ENCODE measurements around the gene TP53AIP1. TPM values are rescaled to one million over a fixed set of nuclear protein-coding genes. Genes with fewer than 3 reads are reported as not detected.

TP53AIP1 gene
- total RNA-seq, 1 experiment from 2014 or later = 0.11 TPM

DNA sequence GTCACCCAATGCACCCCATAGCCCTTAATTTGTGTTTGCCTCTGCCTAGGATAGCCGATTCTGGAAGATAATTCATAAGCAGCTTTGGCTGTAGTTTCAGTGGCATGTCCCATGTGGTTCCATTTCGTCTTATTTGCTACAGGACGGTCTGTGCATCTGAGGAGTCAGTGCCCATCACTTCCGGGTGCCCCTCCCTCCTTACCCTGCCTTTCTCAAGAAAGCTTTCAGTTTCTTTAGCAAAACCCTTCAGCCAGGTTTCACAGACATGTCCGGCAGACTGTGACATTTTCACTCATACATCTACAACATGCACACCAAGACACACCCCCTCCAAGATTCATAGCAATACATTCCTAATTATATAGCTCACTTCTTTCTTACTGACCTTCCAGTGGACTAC is 14.3 kb downstream of the TP53AIP1 start:
- TF ChIP-seq, protein P1, sequence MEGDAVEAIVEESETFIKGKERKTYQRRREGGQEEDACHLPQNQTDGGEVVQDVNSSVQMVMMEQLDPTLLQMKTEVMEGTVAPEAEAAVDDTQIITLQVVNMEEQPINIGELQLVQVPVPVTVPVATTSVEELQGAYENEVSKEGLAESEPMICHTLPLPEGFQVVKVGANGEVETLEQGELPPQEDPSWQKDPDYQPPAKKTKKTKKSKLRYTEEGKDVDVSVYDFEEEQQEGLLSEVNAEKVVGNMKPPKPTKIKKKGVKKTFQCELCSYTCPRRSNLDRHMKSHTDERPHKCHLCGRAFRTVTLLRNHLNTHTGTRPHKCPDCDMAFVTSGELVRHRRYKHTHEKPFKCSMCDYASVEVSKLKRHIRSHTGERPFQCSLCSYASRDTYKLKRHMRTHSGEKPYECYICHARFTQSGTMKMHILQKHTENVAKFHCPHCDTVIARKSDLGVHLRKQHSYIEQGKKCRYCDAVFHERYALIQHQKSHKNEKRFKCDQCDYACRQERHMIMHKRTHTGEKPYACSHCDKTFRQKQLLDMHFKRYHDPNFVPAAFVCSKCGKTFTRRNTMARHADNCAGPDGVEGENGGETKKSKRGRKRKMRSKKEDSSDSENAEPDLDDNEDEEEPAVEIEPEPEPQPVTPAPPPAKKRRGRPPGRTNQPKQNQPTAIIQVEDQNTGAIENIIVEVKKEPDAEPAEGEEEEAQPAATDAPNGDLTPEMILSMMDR (IDR thresholded peaks at IDR 0.05; ENCODE audit: insufficient read depth in 1 of 2, low read depth in 1 of 2, low read length in 1 of 2, severe bottlenecking in 1 of 2, unreplicated experiment in 1 of 2) = no peak
- ChIA-PET CTCF (interaction anchor here (1.5 to 2.0 kb wide), 2 partner anchors 22 to 28 kb away, joined by 5 to 8 read pairs; no protein-coding TSS in a partner anchor), POLR2A (no interaction called here)
- H3K36me3 ChIP-seq (ENCODE audit: control insufficient read depth, insufficient read depth, low read length) = no peaks in the 10 kb centered on the region
- intact Hi-C loops (cut with micrococcal nuclease; ENCODE audit: unreplicated experiment) = no loop called here
- Mint-ChIP-seq H3K36me3 (ENCODE audit: insufficient read depth, unreplicated experiment) (no peaks in the 10 kb centered on the region), H3K27ac (ENCODE audit: unreplicated experiment) (no peak overlapping the region), H3K4me1 (ENCODE audit: low read depth, unreplicated experiment) (no peaks in the 10 kb centered on the region), H3K9me3 (ENCODE audit: unreplicated experiment) (no peaks in the 10 kb centered on the region), H3K4me3 (ENCODE audit: unreplicated experiment) (no peak overlapping the region), H3K27me3 (ENCODE audit: insufficient read depth, unreplicated experiment) (peaks cover 23% of the 10 kb centered on the region)
- no peaks in the 10 kb centered on the region; the same call in 1 of the 2 replicates for H3K27me3 ChIP-seq (replicated peaks; ENCODE audit: control insufficient read depth, insufficient read depth, low read length)
- DNase-seq = no peak
- no TSS peak for BruUV-seq (replicated peaks)
- no peaks in the 10 kb centered on the region for H3K4me1 ChIP-seq
- H3K4me3 ChIP-seq (ENCODE audit: low read depth, low read length) = no peak overlapping the region
- H3K9me3 ChIP-seq = no peaks in the 10 kb centered on the region

DNA sequence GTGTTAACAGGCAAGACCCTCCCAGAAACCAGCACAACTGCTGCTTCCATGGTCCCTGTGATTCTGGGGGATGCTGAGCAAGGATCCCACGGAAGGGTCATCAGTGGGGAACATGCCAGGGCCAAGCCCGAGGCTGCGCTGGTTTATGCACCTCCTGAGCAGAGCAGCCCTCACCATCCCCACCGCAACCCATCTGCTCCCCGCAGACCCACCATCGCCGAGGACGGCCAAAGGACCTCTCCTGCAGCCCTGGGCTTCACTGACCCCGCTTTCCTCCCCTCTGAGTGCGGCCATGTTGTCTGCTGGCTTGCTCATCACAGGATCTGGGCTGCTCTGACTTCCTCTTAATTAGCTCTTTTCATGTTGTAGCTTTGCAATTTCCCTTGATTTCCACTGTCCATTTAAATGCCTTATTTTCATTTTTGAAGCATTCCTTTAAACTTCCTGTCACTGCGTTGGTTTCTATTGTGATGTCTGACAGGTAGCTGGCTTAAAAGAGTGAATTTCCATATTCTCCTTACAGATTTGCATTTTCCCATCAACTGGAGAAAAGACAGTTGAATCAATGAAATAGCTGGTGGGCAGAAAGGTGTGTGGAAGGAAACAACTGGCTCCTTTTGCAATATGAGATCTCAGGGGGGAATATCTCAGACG is 14.9 kb downstream of the TP53AIP1 start:
- Mint-ChIP-seq H3K27me3 (ENCODE audit: insufficient read depth, unreplicated experiment) (peaks cover 23% of the 10 kb centered on the region), H3K27ac (ENCODE audit: unreplicated experiment) (no peak overlapping the region), H3K4me3 (ENCODE audit: unreplicated experiment) (no peak overlapping the region), H3K9me3 (ENCODE audit: unreplicated experiment) (no peaks in the 10 kb centered on the region), H3K4me1 (ENCODE audit: low read depth, unreplicated experiment) (no peaks in the 10 kb centered on the region), H3K36me3 (ENCODE audit: insufficient read depth, unreplicated experiment) (no peaks in the 10 kb centered on the region)
- H3K27me3 ChIP-seq (replicated peaks; ENCODE audit: control insufficient read depth, insufficient read depth, low read length) = no peaks in the 10 kb centered on the region; the same call in 1 of the 2 replicates
- TF ChIP-seq, protein P1 (IDR thresholded peaks at IDR 0.05; ENCODE audit: insufficient read depth in 1 of 2, low read depth in 1 of 2, low read length in 1 of 2, severe bottlenecking in 1 of 2, unreplicated experiment in 1 of 2) = no peak
- intact Hi-C loops (cut with micrococcal nuclease; ENCODE audit: unreplicated experiment) = no loop called here
- no peak overlapping the region for H3K4me3 ChIP-seq (ENCODE audit: low read depth, low read length)
- H3K9me3 ChIP-seq = no peaks in the 10 kb centered on the region
- POLR2A ChIA-PET = no interaction called here
- no peaks in the 10 kb centered on the region for H3K36me3 ChIP-seq (ENCODE audit: control insufficient read depth, insufficient read depth, low read length)
- H3K4me1 ChIP-seq = no peaks in the 10 kb centered on the region
- CTCF ChIA-PET = interaction anchor here (1.5 to 2.0 kb wide), 2 partner anchors 22 to 29 kb away, joined by 5 to 8 read pairs; no protein-coding TSS in a partner anchor
- no TSS peak for BruUV-seq (replicated peaks)
- DNase-seq = no peak

DNA sequence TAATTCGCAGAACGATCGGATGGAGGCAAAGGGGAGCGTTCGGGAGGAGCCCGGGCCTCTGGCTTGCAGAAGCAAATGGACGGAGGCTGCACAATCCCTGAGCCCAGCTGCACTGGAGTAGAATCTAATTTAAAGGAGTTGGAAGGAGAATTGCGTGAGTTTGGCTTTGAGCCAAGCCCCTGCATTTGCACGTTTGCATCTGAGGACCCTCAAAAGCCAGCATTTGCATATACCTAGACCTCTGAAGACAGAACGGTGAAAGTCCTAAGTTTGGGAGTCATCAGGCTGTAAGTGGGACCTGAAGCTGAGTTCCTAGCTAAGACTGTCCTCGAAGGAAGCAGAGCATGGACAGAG is 15.6 kb downstream of the TP53AIP1 start:
- Histone ChIP-seq H3K36me3 (ENCODE audit: control insufficient read depth, insufficient read depth, low read length) (no peaks in the 10 kb centered on the region), H3K9me3 (no peaks in the 10 kb centered on the region), H3K27me3 (replicated peaks; ENCODE audit: control insufficient read depth, insufficient read depth, low read length) (no peaks in the 10 kb centered on the region; the same call in 1 of the 2 replicates), H3K4me3 (ENCODE audit: low read depth, low read length) (no peak overlapping the region), H3K4me1 (no peaks in the 10 kb centered on the region)
- Mint-ChIP-seq H3K4me1 (ENCODE audit: low read depth, unreplicated experiment) (no peaks in the 10 kb centered on the region), H3K4me3 (ENCODE audit: unreplicated experiment) (no peak overlapping the region), H3K27ac (ENCODE audit: unreplicated experiment) (no peak overlapping the region), H3K27me3 (ENCODE audit: insufficient read depth, unreplicated experiment) (peaks cover 23% of the 10 kb centered on the region), H3K9me3 (ENCODE audit: unreplicated experiment) (no peaks in the 10 kb centered on the region), H3K36me3 (ENCODE audit: insufficient read depth, unreplicated experiment) (no peaks in the 10 kb centered on the region)
- no TSS peak for BruUV-seq (replicated peaks)
- intact Hi-C loops (cut with micrococcal nuclease; ENCODE audit: unreplicated experiment) = no loop called here
- CTCF ChIA-PET = no interaction called here
- TF ChIP-seq, protein P1 (IDR thresholded peaks at IDR 0.05; ENCODE audit: insufficient read depth in 1 of 2, low read depth in 1 of 2, low read length in 1 of 2, severe bottlenecking in 1 of 2, unreplicated experiment in 1 of 2) = no peak
- POLR2A ChIA-PET = no interaction called here
- DNase-seq = no peak

Data from Caco-2 (cell line).